ENCODE data around the gene AQP1. TPM values are rescaled to one million over a fixed set of nuclear protein-coding genes. Genes with fewer than 3 reads are reported as not detected.

AQP1 gene
- total RNA-seq, 1 donor from 2014 or later: 1.4 TPM

DNA sequence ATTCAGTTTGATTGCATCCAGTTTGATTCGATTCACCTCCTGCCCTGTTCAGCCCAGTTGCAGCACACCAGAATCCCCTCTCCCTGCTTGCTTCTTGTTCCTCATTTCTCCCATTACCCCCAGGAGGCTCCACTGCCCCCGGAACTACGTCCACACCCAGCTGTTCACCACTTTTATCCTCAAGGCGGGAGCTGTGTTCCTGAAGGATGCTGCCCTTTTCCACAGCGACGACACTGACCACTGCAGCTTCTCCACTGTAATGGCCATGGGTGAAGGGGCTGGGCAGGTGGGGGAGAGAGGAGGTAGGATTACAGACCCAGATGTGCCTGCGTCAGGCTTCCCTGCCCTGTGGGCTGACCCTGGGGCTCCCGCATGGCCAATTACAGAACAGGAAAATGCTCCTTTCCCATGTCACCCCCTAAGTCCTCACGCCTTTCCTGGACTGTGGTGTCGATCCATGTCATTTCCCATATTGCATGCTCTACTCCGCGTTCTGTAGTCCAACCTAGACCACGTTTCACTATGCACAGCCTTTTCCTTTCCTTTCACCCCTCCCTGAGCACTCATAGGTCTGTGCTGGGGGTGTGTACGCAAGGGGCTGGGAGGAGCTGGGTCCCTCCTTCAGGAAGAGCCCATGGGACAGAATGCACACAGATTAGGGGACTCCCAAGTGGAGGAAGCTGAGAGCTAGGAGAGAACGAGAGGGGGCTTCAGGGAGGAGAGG is 60.3 kb downstream of the AQP1 start:
- Mint-ChIP-seq H3K4me1 (peaks cover 9% of the 10 kb centered on the region), H3K36me3 (ENCODE audit: low read depth) (no peaks in the 10 kb centered on the region), H3K4me3 (no peak overlapping the region), H3K27me3 (ENCODE audit: low read depth) (peaks cover 18% of the 10 kb centered on the region), H3K9me3 (no peaks in the 10 kb centered on the region), H3K27ac (ENCODE audit: unreplicated experiment) (peak overlapping the region; percentile 54)
- TF ChIP-seq CTCF (conservative IDR thresholded peaks at IDR 0.05): no peak
- no peak for DNase-seq (ENCODE audit: low read depth, low spot score)

DNA sequence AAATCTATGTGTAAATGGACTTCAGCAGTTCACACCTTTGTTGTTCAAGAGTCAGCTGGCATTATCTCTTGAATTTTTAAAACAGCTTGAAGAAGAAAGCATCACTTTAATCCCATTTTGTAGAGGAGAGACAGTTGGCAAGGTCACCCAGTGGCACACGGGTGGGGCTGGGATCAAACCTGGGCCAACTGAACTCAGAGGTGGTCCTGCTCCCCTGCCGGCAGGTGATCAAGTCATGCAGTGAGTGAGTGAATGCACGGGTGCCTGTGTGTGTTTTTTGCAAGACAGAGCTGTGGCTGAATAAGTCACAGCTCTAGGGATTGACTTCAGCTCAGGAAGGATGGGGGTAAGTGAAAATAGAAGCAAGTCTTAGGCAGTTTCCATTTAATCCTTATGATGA is 61.6 kb downstream of the AQP1 start:
- H3K4me3 Mint-ChIP-seq: no peak overlapping the region
- no peak for TF ChIP-seq CTCF (conservative IDR thresholded peaks at IDR 0.05)

DNA sequence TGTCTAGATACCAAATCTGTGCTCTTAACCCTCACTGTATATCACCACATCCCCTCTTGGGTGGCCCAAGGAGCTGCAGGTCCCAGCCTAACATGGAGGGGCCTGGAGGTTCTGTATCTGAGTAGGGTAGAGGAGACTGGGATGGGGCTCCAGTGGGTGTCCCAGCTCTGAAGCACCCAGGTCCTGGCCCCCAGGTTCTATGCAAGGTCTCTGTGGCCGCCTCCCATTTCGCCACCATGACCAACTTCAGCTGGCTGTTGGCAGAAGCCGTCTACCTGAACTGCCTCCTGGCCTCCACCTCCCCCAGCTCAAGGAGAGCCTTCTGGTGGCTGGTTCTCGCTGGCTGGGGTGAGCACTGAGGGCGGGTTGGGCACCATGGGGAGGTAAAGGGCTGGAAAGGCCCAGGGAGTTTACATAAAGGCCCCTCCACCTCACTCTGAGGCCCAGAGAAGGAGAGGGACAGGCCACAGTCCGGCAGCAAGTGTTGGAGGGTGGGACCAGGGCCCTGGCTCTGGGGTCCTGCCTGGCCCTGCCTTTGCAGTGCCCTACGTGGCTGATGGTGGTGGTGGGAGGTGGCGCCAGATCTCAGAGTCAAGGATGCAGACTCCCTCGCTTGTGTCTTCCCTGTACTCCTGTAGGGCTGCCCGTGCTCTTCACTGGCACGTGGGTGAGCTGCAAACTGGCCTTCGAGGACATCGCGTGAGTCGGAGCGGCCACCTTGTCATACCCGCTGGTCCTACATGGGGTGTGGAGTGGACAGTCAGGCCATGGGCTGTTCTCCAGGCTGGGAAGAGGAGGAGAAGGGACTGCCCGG is 62.3 kb downstream of the AQP1 start:
- Mint-ChIP-seq H3K27ac (ENCODE audit: unreplicated experiment) (no peak overlapping the region), H3K4me1 (peaks cover 14% of the 10 kb centered on the region), H3K36me3 (ENCODE audit: low read depth) (no peaks in the 10 kb centered on the region), H3K4me3 (no peak overlapping the region), H3K27me3 (ENCODE audit: low read depth) (peaks cover 31% of the 10 kb centered on the region), H3K9me3 (no peaks in the 10 kb centered on the region)
- TF ChIP-seq CTCF (conservative IDR thresholded peaks at IDR 0.05): no peak
- DNase-seq (ENCODE audit: low read depth, low spot score): no peak

More for the DNA sequence above, 61.6 kb downstream of the AQP1 start:
- H3K9me3 Mint-ChIP-seq: no peaks in the 10 kb centered on the region
- H3K27me3 Mint-ChIP-seq (ENCODE audit: low read depth): peaks cover 25% of the 10 kb centered on the region
- DNase-seq (ENCODE audit: low read depth, low spot score): no peak
- peaks cover 14% of the 10 kb centered on the region for H3K4me1 Mint-ChIP-seq
- no peaks in the 10 kb centered on the region for H3K36me3 Mint-ChIP-seq (ENCODE audit: low read depth)
- no peak overlapping the region for H3K27ac Mint-ChIP-seq (ENCODE audit: unreplicated experiment)

DNA sequence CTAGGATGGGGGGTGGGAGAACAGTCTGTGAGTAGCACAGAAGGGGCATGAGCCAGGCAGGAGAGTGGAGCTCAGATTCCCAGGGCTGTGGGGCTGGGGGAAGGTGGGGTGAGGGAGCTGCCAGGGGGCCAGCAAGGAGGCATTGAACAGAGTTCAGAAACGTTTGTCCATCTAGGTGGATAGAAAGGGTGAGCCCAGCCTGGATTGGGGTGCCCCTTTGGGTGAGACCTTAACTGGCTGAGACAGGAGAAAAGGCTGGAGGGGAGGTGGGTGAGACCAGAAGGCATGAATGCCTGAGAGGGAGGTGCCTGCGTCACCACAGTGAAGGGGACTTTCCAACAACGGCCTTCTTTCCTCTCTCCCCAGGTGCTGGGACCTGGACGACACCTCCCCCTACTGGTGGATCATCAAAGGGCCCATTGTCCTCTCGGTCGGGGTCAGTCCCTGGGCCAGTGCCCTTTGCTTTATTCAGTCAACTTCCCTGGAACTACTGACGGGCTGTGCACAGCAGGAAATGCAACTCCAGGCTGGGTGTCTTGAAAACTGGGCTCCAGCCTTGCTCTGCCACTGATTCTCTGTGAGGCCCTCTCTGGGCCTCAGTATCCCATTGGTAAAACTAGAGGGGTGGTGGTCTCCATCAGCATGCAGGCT is 63.1 kb downstream of the AQP1 start:
- Mint-ChIP-seq H3K4me3 (no peak overlapping the region), H3K4me1 (peaks cover 14% of the 10 kb centered on the region), H3K9me3 (no peaks in the 10 kb centered on the region), H3K36me3 (ENCODE audit: low read depth) (no peaks in the 10 kb centered on the region), H3K27ac (ENCODE audit: unreplicated experiment) (peak overlapping the region; percentile 45), H3K27me3 (ENCODE audit: low read depth) (peaks cover 36% of the 10 kb centered on the region)
- DNase-seq (ENCODE audit: low read depth, low spot score): peak; percentile 41
- peak; percentile 69 for TF ChIP-seq CTCF (conservative IDR thresholded peaks at IDR 0.05)

Other genes starting within 250 kb of the AQP1 start
- 0.18 TPM in 1 of 2 replicates, not detected in the other for gene CRHR2, start 229.4 kb upstream of the AQP1 start, total RNA-seq
- 0.34 and 0.77 TPM in 2 replicates for gene INMT, start 159.7 kb upstream of the AQP1 start, total RNA-seq
- gene MINDY4, start 140.4 kb upstream of the AQP1 start, total RNA-seq: 8.6 and 9.2 TPM in 2 replicates
- 0.84 TPM in 1 of 2 replicates, not detected in the other for gene GHRHR, start 52.1 kb downstream of the AQP1 start, total RNA-seq
- gene ADCYAP1R1, start 140.5 kb downstream of the AQP1 start, total RNA-seq: 8.8 and 9.0 TPM in 2 replicates

All from neural crest cell (in vitro differentiated cells).